Fibroblast of pulmonary artery (primary cell): ENCODE results near the gene RHBDF1.
A peak's percentile ranks its signal among the peaks of the same experiment; 100 is the strongest.

Experiments
- DNase-seq: peaks from one replicate; pipeline ENCODE4 v3.0.0-alpha.2; 2010; ENCODE audit warnings: low read depth
- H3K4me3 ChIP-seq: replicated peaks from 2 replicates; pipeline ENCODE4 v1.5.1; 2011; ENCODE audit warnings: low read depth, mild to moderate bottlenecking, control low read depth, low read length, moderate library complexity
- CTCF ChIP-seq: IDR thresholded peaks from 2 replicates; pipeline ENCODE4 v1.5.1; 2011; ENCODE audit warnings: mild to moderate bottlenecking, control low read depth, low read length, inconsistent platforms; ENCODE audit errors: missing control alignments

RHBDF1 gene

GRCh38 chr16:77807-78443, 5.5 kb upstream of the RHBDF1 start, which contains the start of gene MPG:
TSS of gene MPG (plus strand) at chr16:78225. CDS start at chr16:78310, 85 bp downstream.
- DNase-seq, result peak; percentile 77
- H3K4me3 ChIP-seq, result peak within 1 kb of the TSS; percentile 67
- no peak for TF ChIP-seq CTCF

DNA sequence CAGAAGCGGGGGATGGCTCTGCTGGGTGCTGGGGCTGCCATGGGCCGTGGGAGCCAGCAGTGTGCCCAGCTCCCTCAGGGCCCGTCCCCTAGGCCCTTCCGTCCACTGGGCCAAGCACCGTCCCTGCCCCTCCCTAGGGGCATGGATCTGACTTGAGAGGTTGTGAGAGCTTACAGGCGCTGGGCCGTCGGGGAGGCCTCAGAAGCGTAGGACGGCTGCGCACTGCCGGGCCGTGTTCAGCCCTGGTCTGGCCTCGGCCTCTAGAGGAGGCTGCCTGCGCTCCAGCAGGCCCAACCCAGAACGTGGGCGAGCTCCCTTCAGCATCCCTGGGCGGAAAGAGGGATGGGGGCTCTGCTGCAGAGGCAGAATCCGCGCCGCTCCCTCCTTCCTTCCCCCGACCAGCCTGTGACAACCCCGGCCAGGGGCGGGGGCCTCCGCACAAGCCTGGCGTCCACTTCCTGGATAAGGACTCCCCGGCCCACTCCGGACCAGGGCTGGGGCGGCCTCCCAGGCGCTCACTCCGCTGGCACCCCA, 4.9 kb upstream of the RHBDF1 start:
- peak overlapping the region; percentile 67 for H3K4me3 ChIP-seq
- peak; percentile 81 for DNase-seq
- no peak for TF ChIP-seq CTCF

GRCh38 chr16:76535-77272, 4.3 kb upstream of the RHBDF1 start:
- peak overlapping the region; percentile 67 for H3K4me3 ChIP-seq
- peak; percentile 84 for DNase-seq
- no peak for TF ChIP-seq CTCF

DNA sequence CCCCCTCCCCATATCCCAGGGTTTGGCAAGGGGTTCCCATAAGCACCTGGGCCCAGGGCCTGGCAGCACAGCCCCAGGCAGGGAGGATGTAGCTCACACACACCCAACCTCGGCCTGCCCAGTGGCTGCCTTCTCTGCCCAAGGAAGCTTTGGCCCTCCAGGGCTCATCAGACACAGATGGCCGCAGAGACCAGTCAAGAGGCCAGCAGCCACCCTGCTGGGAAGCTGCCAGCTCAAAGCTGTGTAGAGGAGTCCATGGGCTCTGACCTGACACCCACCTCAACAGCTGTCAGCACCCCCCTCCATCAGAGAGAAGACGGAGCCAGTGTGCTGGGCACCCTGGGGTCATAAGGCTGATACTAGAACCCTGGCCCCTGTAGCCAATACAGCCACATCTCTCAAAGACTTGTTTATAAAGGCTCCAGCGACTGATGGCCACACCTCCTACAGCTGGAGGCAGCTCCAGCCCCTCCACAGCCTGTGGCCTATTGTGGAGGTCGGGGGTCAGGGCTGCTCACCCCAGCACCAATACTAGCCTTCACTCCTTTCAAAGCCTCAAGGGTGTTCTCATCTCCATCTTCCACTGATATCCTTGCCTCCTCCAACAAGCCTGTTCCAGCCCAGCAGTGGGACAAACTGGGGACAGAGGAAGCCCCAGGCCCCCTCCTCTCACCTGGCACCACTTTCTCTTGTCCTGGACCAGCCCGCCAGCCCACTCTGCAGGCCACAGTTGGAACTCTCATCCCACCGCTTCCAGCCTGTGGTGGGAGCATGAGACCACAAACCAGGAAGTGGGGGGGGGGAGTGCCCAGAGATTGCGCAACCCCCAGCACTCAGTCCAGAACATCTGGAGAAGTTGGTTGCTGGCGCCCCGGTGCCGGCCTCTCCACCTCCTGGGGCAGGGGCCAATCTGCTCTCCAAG, 3.4 kb upstream of the RHBDF1 start:
- peak; percentile 92 for DNase-seq
- H3K4me3 ChIP-seq, result no peak overlapping the region
- peak; percentile 44 for TF ChIP-seq CTCF

GRCh38 chr16:74747-75334, 2.4 kb upstream of the RHBDF1 start:
- no peak for TF ChIP-seq CTCF
- H3K4me3 ChIP-seq, result no peak overlapping the region
- DNase-seq, result no peak

GRCh38 chr16:74051-74746, 1.8 kb upstream of the RHBDF1 start:
- no peak for DNase-seq
- TF ChIP-seq CTCF, result no peak
- no peak overlapping the region for H3K4me3 ChIP-seq
